Neural progenitor cell (in vitro differentiated cells): ENCODE measurements around the gene CELSR1. TPM values are rescaled to one million over a fixed set of nuclear protein-coding genes. Genes with fewer than 3 reads are reported as not detected.

Experiments
- DNase-seq: peaks from one replicate; pipeline ENCODE4 v3.0.0-alpha.2; 2016; ENCODE audit warnings: low spot score
- H2AFZ ChIP-seq: fragments of 200-600 bp; sonication (generic); replicated peaks from 2 replicates; pipeline ENCODE4 v1.6.1; 2016; ENCODE audit warnings: antibody characterized with exemption
- H3F3A ChIP-seq: fragments of 200-600 bp; sonication (generic); 2 replicates; pipeline ENCODE4 v1.6.1; 2016; ENCODE audit warnings: antibody characterized with exemption, low read depth
- H3K27ac ChIP-seq: fragments of 200-600 bp; sonication (generic); 2 replicates; pipeline ENCODE4 v1.5.1; 2016; ENCODE audit warnings: mild to moderate bottlenecking
- H3K27me3 ChIP-seq: fragments of 200-600 bp; sonication (generic); 2 replicates; pipeline ENCODE4 v1.6.1; 2016; ENCODE audit warnings: mild to moderate bottlenecking, moderate library complexity
- H3K36me3 ChIP-seq: fragments of 200-600 bp; sonication (generic); 2 replicates; pipeline ENCODE4 v1.5.1; 2016
- H3K4me1 ChIP-seq: fragments of 200-600 bp; sonication (generic); 2 replicates; pipeline ENCODE4 v1.6.1; 2016; ENCODE audit warnings: mixed run types
- H3K4me2 ChIP-seq: fragments of 200-600 bp; sonication (generic); 2 replicates; pipeline ENCODE4 v1.6.1; 2016
- H3K4me3 ChIP-seq: fragments of 200-600 bp; sonication (generic); 2 replicates; pipeline ENCODE4 v1.5.1; 2016
- H3K79me2 ChIP-seq: fragments of 200-600 bp; sonication (generic); 2 replicates; pipeline ENCODE4 v1.6.1; 2016; ENCODE audit warnings: low read depth
- H3K9ac ChIP-seq: fragments of 200-600 bp; sonication (generic); 2 replicates; pipeline ENCODE4 v1.6.1; 2016
- H3K9me3 ChIP-seq: fragments of 200-600 bp; sonication (generic); 2 replicates; pipeline ENCODE4 v1.5.1; 2016; ENCODE audit warnings: low read depth
- H4K20me1 ChIP-seq: fragments of 200-600 bp; sonication (generic); 2 replicates; pipeline ENCODE4 v1.6.1; 2016; ENCODE audit warnings: low read depth
- H3K27ac Mint-ChIP-seq: 3 replicates; pipeline ENCODE4 v1.8.0; 2021; ENCODE audit warnings: mixed read lengths
- H3K27me3 Mint-ChIP-seq: 2 replicates; pipeline ENCODE4 v1.8.0; 2022; ENCODE audit warnings: low read depth, mild to moderate bottlenecking, inconsistent platforms, moderate library complexity, mixed read lengths; ENCODE audit not compliant: insufficient read depth
- H3K36me3 Mint-ChIP-seq: 3 replicates; pipeline ENCODE4 v1.8.0; 2021; ENCODE audit warnings: mixed read lengths
- H3K4me1 Mint-ChIP-seq: 3 replicates; pipeline ENCODE4 v1.8.0; 2021; ENCODE audit warnings: mixed read lengths
- H3K4me3 Mint-ChIP-seq: 3 replicates; pipeline ENCODE4 v1.8.0; 2021; ENCODE audit warnings: mild to moderate bottlenecking, moderate library complexity, mixed read lengths
- H3K9me3 Mint-ChIP-seq: 3 replicates; pipeline ENCODE4 v1.8.0; 2020; ENCODE audit warnings: mixed read lengths
- CTCF ChIP-seq: fragments of 200-600 bp; sonication (generic); IDR thresholded peaks from 2 replicates; pipeline ENCODE4 v1.5.1; 2017; ENCODE audit warnings: antibody characterized with exemption, mild to moderate bottlenecking
- EZH2 ChIP-seq: fragments of 200-600 bp; sonication (generic); IDR thresholded peaks from 2 replicates; pipeline ENCODE4 v1.6.1; 2017; ENCODE audit warnings: antibody characterized with exemption, mild to moderate bottlenecking, moderate library complexity
- EZH2phosphoT487 ChIP-seq: fragments of 200-600 bp; sonication (generic); IDR thresholded peaks from 2 replicates; pipeline ENCODE4 v1.6.1; 2017; ENCODE audit warnings: antibody characterized with exemption
- total RNA-seq: library from RNA; depleted of rRNA; stranded (reverse); fragments of >200 nt; gene quantifications from 2 replicates; pipeline ENCODE4 v1.2.3, GENCODE V29; 2015; ENCODE audit warnings: low replicate concordance

Gene CELSR1
- total RNA-seq, 1 donor from 2014 or later: 12.3 TPM

- Histone ChIP-seq H3K79me2 (no peaks in the 10 kb centered on the region), H3K27me3 (no peaks in the 10 kb centered on the region), H2AFZ (no peak overlapping the region), H3K4me3 (no peak overlapping the region), H3K9me3 (no peaks in the 10 kb centered on the region), H3F3A (no peaks in the 10 kb centered on the region), H3K4me2 (no peak overlapping the region), H3K36me3 (no peaks in the 10 kb centered on the region), H3K27ac (no peak overlapping the region), H3K4me1 (no peaks in the 10 kb centered on the region), H3K9ac (no peak overlapping the region), H4K20me1 (peaks cover 2% of the 10 kb centered on the region)
- DNase-seq: no peak
- H3K4me3 Mint-ChIP-seq: no peak overlapping the region
- H3K27ac Mint-ChIP-seq: no peak overlapping the region
- peaks cover 22% of the 10 kb centered on the region for H3K36me3 Mint-ChIP-seq
- peaks cover 2% of the 10 kb centered on the region for H3K27me3 Mint-ChIP-seq
- TF ChIP-seq CTCF: no peak
- TF ChIP-seq EZH2phosphoT487: no peak
- no peak for TF ChIP-seq EZH2
- no peaks in the 10 kb centered on the region for H3K9me3 Mint-ChIP-seq
- peaks cover 3% of the 10 kb centered on the region for H3K4me1 Mint-ChIP-seq
These were observed 105.0 kb downstream of the CELSR1 start for GRCh38 chr22:46432164-46433068.

GRCh38 chr22:46430961-46431838, 106.2 kb downstream of the CELSR1 start:
- no peaks in the 10 kb centered on the region for H3F3A ChIP-seq
- H3K4me1 Mint-ChIP-seq: peaks cover 3% of the 10 kb centered on the region
- no peak overlapping the region for H3K4me2 ChIP-seq
- H2AFZ ChIP-seq: no peak overlapping the region
- H3K9me3 ChIP-seq: no peaks in the 10 kb centered on the region
- peaks cover 2% of the 10 kb centered on the region for H3K27me3 Mint-ChIP-seq
- H3K4me3 ChIP-seq: no peak overlapping the region
- TF ChIP-seq EZH2phosphoT487 (no peak), CTCF (no peak), EZH2 (no peak)
- peaks cover 7% of the 10 kb centered on the region for H3K9me3 Mint-ChIP-seq
- no peak overlapping the region for H3K9ac ChIP-seq
- no peaks in the 10 kb centered on the region for H3K36me3 ChIP-seq
- no peak for DNase-seq
- H3K4me3 Mint-ChIP-seq: no peak overlapping the region
- no peak overlapping the region for H3K27ac Mint-ChIP-seq
- H4K20me1 ChIP-seq: peaks cover 2% of the 10 kb centered on the region
- H3K79me2 ChIP-seq: no peaks in the 10 kb centered on the region
- H3K27ac ChIP-seq: no peak overlapping the region
- H3K4me1 ChIP-seq: no peaks in the 10 kb centered on the region
- peaks cover 25% of the 10 kb centered on the region for H3K36me3 Mint-ChIP-seq
- no peaks in the 10 kb centered on the region for H3K27me3 ChIP-seq

- H4K20me1 ChIP-seq: peaks cover 2% of the 10 kb centered on the region
- Mint-ChIP-seq H3K36me3 (peaks cover 36% of the 10 kb centered on the region), H3K27me3 (peaks cover 2% of the 10 kb centered on the region), H3K4me1 (peaks cover 3% of the 10 kb centered on the region), H3K27ac (no peak overlapping the region), H3K4me3 (no peak overlapping the region), H3K9me3 (peaks cover 19% of the 10 kb centered on the region)
- no peaks in the 10 kb centered on the region for H3F3A ChIP-seq
- no peaks in the 10 kb centered on the region for H3K27me3 ChIP-seq
- peaks cover 4% of the 10 kb centered on the region for H3K36me3 ChIP-seq
- H3K4me2 ChIP-seq: no peak overlapping the region
- H3K9me3 ChIP-seq: no peaks in the 10 kb centered on the region
- DNase-seq: no peak
- no peak overlapping the region for H3K27ac ChIP-seq
- no peak for TF ChIP-seq EZH2
- TF ChIP-seq EZH2phosphoT487: no peak
- no peak for TF ChIP-seq CTCF
- H3K4me3 ChIP-seq: no peak overlapping the region
- H3K4me1 ChIP-seq: no peaks in the 10 kb centered on the region
- H2AFZ ChIP-seq: no peak overlapping the region
- H3K9ac ChIP-seq: no peak overlapping the region
- no peaks in the 10 kb centered on the region for H3K79me2 ChIP-seq
These were observed 108.0 kb downstream of the CELSR1 start for GRCh38 chr22:46429325-46429853.
